NCI-H2227 (cell line): ENCODE measurements around the gene ARHGEF26.

Experiments used
- DNase-seq: peaks from one replicate; lab custom pipeline; 2025; ENCODE audit not compliant: unreplicated experiment; lab: John Stamatoyannopoulos, UW

The ARHGEF26 gene

DNA sequence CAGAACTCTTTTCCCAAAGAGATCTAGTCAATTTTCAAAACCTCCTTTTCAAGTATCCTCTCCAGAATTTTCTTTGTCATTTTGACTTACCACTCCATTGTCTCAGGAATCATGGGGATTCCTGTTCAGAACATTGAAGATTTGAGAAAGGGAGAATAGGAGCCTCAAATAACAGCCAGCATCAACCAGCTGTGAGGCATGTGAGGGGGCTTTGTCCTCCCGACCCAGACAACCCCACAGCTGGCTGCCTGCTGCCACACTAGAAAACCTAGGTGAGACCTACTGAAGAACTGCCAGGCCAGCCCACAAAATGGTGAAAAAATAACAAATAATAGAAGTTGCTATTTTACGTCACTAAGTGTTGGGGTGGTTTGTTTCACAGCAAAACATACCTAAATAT lies 5.9 kb upstream of the ARHGEF26 start:
- no peak for DNase-seq

- no peak for DNase-seq
Measured at GRCh38 chr3:154119951-154120350, 1.2 kb upstream of the ARHGEF26 start.

DNA sequence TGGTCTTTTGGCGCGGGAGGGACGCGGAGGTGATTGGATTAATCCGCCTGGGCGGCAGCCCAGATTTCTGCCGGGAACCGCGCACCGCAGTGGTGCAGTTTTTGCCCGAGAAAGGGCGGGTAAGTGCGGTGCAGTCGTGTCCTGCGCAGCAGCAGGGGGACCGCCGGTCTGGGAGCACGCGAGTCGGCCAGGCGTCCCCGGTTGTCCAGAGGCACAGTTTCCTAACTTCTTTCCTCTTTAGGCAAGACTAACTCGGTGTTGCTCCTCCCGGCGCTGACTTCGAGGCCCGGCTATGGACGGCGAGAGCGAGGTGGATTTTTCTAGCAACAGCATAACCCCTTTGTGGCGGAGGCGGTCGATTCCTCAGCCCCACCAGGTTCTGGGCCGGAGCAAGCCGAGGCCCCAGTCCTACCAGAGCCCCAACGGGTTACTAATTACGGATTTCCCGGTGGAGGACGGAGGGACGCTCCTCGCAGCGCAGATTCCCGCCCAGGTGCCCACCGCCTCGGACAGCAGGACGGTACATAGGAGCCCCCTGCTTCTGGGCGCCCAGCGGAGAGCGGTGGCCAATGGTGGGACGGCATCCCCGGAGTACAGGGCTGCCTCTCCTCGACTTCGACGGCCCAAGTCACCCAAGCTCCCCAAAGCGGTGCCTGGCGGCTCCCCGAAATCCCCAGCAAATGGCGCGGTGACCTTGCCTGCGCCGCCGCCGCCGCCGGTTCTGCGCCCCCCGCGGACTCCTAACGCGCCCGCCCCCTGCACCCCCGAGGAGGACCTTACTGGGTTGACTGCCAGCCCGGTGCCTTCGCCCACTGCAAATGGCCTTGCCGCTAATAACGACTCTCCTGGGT lies 736 bp downstream of the ARHGEF26 start:
- peak; percentile 45 for DNase-seq

- DNase-seq = no peak
Measured at GRCh38 chr3:154122552-154122911, 1.3 kb downstream of the ARHGEF26 start.

- DNase-seq = no peak
Measured at GRCh38 chr3:154122912-154123559, 1.8 kb downstream of the ARHGEF26 start.

GRCh38 chr3:154123906-154124305 lies 2.7 kb downstream of the ARHGEF26 start:
- no peak for DNase-seq

GRCh38 chr3:154125378-154126030 lies 4.3 kb downstream of the ARHGEF26 start:
- DNase-seq = no peak

- no peak for DNase-seq
Measured at GRCh38 chr3:154126651-154127050, 5.5 kb downstream of the ARHGEF26 start.

DNA sequence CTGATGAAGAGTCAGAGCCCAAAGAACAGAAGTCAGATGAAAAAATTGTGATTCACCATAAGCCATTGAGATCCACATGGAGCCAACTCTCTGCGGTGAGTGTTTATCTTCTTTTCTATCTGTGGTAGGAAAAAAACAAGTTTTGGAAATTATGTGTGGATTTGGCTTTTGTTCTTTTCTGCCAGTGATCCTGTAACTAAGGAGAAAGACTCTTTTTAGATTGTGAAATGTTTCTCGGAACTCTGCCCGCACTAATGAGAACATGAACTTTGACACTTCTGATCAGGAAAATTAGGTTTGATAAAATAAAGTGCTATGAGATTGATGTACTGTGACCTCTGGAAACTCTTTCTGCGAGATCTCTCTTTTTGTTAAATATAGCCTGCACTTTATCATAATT lies 8.4 kb downstream of the ARHGEF26 start:
- no peak for DNase-seq

GRCh38 chr3:154130540-154130939 lies 9.3 kb downstream of the ARHGEF26 start:
- DNase-seq = no peak

DNA sequence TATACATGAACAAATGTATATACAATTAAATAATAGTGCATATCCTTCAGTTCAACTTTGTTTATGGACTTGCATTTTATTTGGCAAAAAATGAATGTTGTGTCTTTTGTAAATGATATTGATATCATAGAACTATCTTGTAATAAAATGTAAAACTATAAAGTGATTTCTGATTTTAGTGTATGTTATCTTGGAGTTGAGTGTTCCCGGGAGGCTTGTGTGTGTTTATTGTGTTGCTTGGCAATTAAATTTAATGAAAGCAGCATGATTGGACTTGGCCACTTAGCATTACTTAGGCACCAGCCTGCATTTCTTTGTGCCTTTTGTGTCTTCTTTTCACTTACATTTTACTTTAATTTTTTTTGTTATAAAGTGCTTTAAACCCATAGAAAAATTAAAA lies 10.6 kb downstream of the ARHGEF26 start:
- no peak for DNase-seq

- DNase-seq = peak; percentile 43
Measured at GRCh38 chr3:154132777-154133375, 11.7 kb downstream of the ARHGEF26 start.

GRCh38 chr3:154135511-154136173 lies 14.5 kb downstream of the ARHGEF26 start:
- no peak for DNase-seq

- no peak for DNase-seq
Measured at GRCh38 chr3:154137036-154137435, 15.8 kb downstream of the ARHGEF26 start.

DNA sequence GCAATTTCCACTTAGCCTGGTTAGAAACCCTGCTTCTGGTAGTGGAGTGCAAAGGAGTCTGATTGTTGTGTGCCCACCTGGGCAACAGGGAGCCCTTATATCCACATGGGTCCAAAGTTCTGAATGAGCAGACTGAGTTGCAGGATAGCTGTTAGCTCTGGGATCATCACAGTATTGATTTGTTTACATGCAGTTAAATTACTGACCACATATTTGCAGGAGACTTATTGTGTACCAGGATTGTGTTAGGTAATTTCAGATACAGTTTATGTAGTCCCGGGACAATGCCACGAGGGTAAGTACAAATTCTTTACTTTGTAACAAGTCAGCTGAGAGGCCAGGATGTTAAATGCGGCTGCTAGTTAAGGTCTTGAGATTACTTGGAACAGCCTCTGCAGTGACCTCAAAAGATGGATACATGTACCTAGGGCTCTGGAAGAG lies 18.8 kb downstream of the ARHGEF26 start:
- DNase-seq = no peak

DNA sequence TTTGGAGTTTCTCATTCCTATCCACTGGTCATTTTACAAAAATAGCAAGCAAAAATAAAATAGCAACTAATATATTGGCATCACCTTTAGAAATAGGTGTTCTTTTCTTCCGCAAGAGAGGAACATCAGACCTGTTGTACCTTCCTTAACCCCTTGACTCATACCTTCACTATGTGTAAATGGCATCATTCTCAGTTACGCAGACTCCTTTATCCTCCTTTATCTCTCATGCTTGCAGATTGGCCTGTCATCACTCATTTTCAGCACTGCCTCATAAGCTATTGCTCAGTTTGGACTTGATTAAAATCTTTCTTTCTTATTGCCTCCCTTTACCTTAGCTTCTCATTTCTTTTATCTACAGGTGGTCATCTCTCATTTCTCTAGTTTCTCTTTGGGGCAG lies 21.4 kb downstream of the ARHGEF26 start:
- no peak for DNase-seq

DNA sequence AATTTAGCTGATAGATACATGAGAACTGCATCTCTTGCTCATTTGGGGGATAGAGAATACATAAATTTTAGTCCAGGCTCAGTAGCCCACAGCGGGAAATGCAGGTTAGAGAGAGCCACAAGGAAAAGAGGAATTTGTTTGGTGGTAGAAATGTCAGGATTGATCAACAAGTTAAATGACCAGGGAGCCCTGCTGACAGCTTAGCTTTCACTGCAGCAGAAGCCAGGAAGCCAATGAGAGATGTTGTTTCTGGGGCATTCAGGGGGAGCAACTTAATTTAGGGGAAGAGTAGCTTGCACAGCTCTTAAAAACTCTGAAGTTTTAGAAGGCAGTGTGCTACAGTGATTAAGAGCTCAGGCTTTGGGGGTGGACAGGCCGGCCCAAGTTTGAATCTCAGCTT lies 22.7 kb downstream of the ARHGEF26 start:
- DNase-seq = no peak

DNA sequence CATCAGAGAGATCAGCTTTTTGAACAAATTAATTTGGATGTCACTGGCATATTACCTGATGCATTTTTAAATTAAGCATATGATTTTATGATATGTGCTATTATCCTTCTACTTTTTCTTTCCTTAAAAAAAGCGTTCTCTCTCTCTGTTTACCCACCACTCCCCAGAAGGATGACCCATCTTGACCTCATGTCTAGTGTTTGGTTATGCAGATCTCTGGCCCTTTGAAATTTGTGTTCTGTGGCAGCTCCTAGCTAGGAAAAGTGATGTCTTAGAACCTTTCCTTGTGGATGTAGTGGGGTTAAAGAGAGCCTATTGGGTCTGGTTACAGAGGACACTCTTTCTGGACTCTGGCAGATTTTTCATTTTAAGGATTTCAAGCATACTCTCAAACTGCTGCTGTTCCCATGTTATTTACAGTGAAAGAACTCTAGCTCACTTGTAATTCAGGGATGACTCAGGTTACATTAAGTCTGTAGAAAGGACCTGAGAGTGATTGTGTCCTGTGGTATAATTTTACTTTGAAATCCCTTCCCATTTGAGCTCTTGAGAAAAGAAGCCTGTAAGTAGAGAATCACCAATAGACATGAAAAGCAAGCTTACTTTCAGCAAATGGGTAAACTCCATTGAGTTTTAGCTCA lies 23.8 kb downstream of the ARHGEF26 start:
- DNase-seq = no peak

DNA sequence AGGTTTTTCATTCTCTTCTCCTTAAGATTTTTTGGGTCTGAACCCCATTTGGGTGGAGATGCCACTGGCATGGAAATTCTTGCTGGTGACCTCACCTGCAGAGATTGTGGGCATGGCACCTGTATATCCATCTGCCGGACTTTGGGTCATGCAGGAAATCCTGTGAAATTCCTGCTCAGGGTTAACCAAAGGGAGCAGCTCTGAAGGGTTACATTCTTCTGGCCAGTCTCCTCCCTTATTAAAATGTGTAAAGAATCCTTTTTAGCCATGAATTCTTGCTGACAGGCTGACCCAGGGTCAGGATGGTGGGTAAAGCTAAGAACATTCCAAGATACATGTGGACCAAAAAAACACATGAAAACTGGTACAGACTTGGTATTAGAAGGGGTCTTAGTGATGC lies 27.4 kb downstream of the ARHGEF26 start:
- no peak for DNase-seq

DNA sequence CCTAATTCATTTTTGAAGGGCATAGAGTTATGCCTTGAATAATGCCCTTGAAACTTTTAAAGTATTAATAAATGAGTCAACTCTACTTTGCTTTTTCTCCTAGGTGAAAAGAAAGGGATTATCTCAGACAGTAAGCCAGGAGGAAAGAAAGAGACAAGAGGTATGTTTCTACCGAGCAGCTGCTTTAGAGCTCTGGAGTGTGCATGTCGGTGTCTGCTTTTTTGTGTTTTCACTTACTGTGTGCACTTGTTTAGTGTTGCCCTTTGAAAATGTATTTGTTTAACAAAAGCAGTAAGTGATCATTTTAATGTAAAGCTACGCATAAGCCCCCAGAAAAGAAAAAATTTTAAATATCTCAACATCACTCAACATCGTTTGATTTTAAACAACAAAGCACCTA lies 28.1 kb downstream of the ARHGEF26 start:
- no peak for DNase-seq

DNA sequence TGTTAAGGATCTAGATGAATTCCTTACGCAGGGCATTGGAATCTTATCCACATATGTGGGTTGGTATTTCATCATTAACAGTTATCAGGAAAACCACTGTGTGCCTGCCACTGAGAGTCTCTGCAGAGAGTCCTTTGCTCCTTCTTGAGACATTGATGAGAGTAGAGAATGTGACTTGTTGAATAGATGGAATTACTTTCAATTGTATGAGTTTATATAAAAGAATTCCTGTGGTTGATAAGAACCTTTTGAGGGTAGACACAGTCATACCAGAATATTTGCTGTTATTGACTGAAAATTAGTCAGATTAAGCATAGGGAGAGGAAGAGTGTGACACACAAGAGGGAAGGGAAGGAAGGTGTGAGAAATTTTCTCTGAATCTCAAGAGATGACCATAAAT lies 30.8 kb downstream of the ARHGEF26 start:
- no peak for DNase-seq
